ENCODE measurements around the gene MALRD1. TPM values are rescaled to one million over a fixed set of nuclear protein-coding genes. Genes with fewer than 3 reads are reported as not detected.

The MALRD1 gene
- total RNA-seq, 4 donors from 2014 or later: 0.75 to 2.4 (median 0.82) TPM; not detected in 1

GRCh38 chr10:19373988-19374387 lies 325.4 kb downstream of the MALRD1 start:
- intact Hi-C loops (cut with DNase I; ENCODE audit: low total_unique reads): no loop called here
- no peaks in the 10 kb centered on the region for H3K9me3 ChIP-seq
- WGBS, 2 donors (ENCODE audit: low coverage in 1 of 2): 62% methylated on average over 3 of the region's 3 CpGs
- no peak overlapping the region for H3K4me3 ChIP-seq
- in situ Hi-C loops (cut with MboI; ENCODE audit: low pct_ligation_motif_present in 1 of 4, low pct_unique_long_range_greater_than_20kb in 1 of 4, low sequenced_read_pairs in 3 of 4): no loop called here
- no peak overlapping the region for H3K27ac ChIP-seq
- no peak for TF ChIP-seq POLR2A (IDR thresholded peaks at IDR 0.05)
- no peak for TF ChIP-seq CTCF (IDR thresholded peaks at IDR 0.05)
- no peak for TF ChIP-seq EP300 (IDR thresholded peaks at IDR 0.05; ENCODE audit: low read depth)
- TF ChIP-seq POLR2AphosphoS5 (IDR thresholded peaks at IDR 0.05): no peak
- DNase-seq: no peak
- no peaks in the 10 kb centered on the region for H3K27me3 ChIP-seq
- no peaks in the 10 kb centered on the region for H3K4me1 ChIP-seq
- no peaks in the 10 kb centered on the region for H3K36me3 ChIP-seq

GRCh38 chr10:19385846-19386450 lies 337.3 kb downstream of the MALRD1 start:
- peaks cover 0 to 5% (median 0%) of the 10 kb centered on the region in 4 donors for H3K4me1 ChIP-seq
- no peak for TF ChIP-seq POLR2AphosphoS5 (IDR thresholded peaks at IDR 0.05)
- TF ChIP-seq CTCF (IDR thresholded peaks at IDR 0.05): no peak
- no peak for TF ChIP-seq POLR2A (IDR thresholded peaks at IDR 0.05)
- TF ChIP-seq EP300 (IDR thresholded peaks at IDR 0.05; ENCODE audit: low read depth): no peak
- in situ Hi-C loops (cut with MboI; ENCODE audit: low pct_ligation_motif_present in 1 of 4, low pct_unique_long_range_greater_than_20kb in 1 of 4, low sequenced_read_pairs in 3 of 4): no loop called here
- no peak overlapping the region for H3K4me3 ChIP-seq
- H3K27ac ChIP-seq: no peak overlapping the region
- 37 to 53% methylated on average over 3 of the region's 3 CpGs for WGBS, 2 donors (ENCODE audit: low coverage in 1 of 2)
- H3K36me3 ChIP-seq: no peaks in the 10 kb centered on the region
- peaks cover 0 to 5% of the 10 kb centered on the region in 2 donors for H3K9me3 ChIP-seq
- no peaks in the 10 kb centered on the region for H3K27me3 ChIP-seq
- DNase-seq: no peak
- intact Hi-C loops (cut with DNase I; ENCODE audit: low total_unique reads): no loop called here

GRCh38 chr10:19408924-19409323 lies 360.3 kb downstream of the MALRD1 start:
- Histone ChIP-seq H3K4me1 (no peaks in the 10 kb centered on the region), H3K27me3 (no peaks in the 10 kb centered on the region), H3K4me3 (no peak overlapping the region), H3K36me3 (no peaks in the 10 kb centered on the region), H3K27ac (no peak overlapping the region), H3K9me3 (no peaks in the 10 kb centered on the region)
- TF ChIP-seq CTCF (IDR thresholded peaks at IDR 0.05): no peak
- TF ChIP-seq EP300 (IDR thresholded peaks at IDR 0.05; ENCODE audit: low read depth): no peak
- no peak for TF ChIP-seq POLR2A (IDR thresholded peaks at IDR 0.05)
- no peak for TF ChIP-seq POLR2AphosphoS5 (IDR thresholded peaks at IDR 0.05)
- DNase-seq: no peak
- intact Hi-C loops (cut with DNase I; ENCODE audit: low total_unique reads) (no loop called here), in situ Hi-C loops (cut with MboI; ENCODE audit: low pct_ligation_motif_present in 1 of 4, low pct_unique_long_range_greater_than_20kb in 1 of 4, low sequenced_read_pairs in 3 of 4) (loop anchor here in 2 of 4 donors (25.0 kb wide), 1 partner anchor 378 kb away; no protein-coding TSS in a partner anchor)
- WGBS, 2 donors (ENCODE audit: low coverage in 1 of 2): 79 to 89% methylated on average over 1 of the region's 1 CpG

GRCh38 chr10:19411119-19411518 lies 362.5 kb downstream of the MALRD1 start:
- Histone ChIP-seq H3K27ac (no peak overlapping the region), H3K9me3 (no peaks in the 10 kb centered on the region), H3K4me1 (no peaks in the 10 kb centered on the region), H3K36me3 (no peaks in the 10 kb centered on the region), H3K27me3 (no peaks in the 10 kb centered on the region), H3K4me3 (no peak overlapping the region)
- in situ Hi-C loops (cut with MboI; ENCODE audit: low pct_ligation_motif_present in 1 of 4, low pct_unique_long_range_greater_than_20kb in 1 of 4, low sequenced_read_pairs in 3 of 4) (loop anchor here in 2 of 4 donors (25.0 kb wide), 1 partner anchor 376 kb away; no protein-coding TSS in a partner anchor), intact Hi-C loops (cut with DNase I; ENCODE audit: low total_unique reads) (no loop called here)
- TF ChIP-seq EP300 (IDR thresholded peaks at IDR 0.05; ENCODE audit: low read depth): no peak
- TF ChIP-seq POLR2AphosphoS5 (IDR thresholded peaks at IDR 0.05): no peak
- TF ChIP-seq POLR2A (IDR thresholded peaks at IDR 0.05): no peak
- TF ChIP-seq CTCF (IDR thresholded peaks at IDR 0.05): no peak
- DNase-seq: no peak
- 69% methylated on average over 2 of the region's 2 CpGs for WGBS, 2 donors (ENCODE audit: low coverage in 1 of 2)
